Neural cell (in vitro differentiated cells): ENCODE measurements around the gene GPR89A. TPM values are rescaled to one million over a fixed set of nuclear protein-coding genes. Genes with fewer than 3 reads are reported as not detected.
"Not testable (repeated sequence)": the region's sequence is repeated elsewhere in the genome, so short reads cannot be mapped to it uniquely, and the experiment has no call there.

Source experiments
- H2AFZ ChIP-seq: fragments of 200-600, 300-800 bp; sonication (generic), shearing (Covaris generic); 2 replicates; pipeline ENCODE4 v1.6.0; 2014; ENCODE audit warnings: low read depth, mild to moderate bottlenecking, antibody characterized with exemption, low read length, moderate library complexity
- H3F3A ChIP-seq: fragments of 200-600 bp; shearing (Covaris generic); 2 replicates; pipeline ENCODE4 v1.6.1; 2016; ENCODE audit warnings: mild to moderate bottlenecking, moderate library complexity, mixed read lengths, antibody characterized with exemption, low read length; ENCODE audit not compliant: insufficient read depth, poor library complexity, severe bottlenecking
- H3K27ac ChIP-seq: fragments of 200-600, 300-800 bp; sonication (generic), shearing (Covaris generic); 2 replicates; pipeline ENCODE4 v1.5.1; 2014; ENCODE audit warnings: mild to moderate bottlenecking, low read length, moderate library complexity
- H3K27me3 ChIP-seq: fragments of 300-800, 200-600 bp; sonication (generic), shearing (Covaris generic); 2 replicates; pipeline ENCODE4 v1.6.0; 2014; ENCODE audit warnings: mild to moderate bottlenecking, low read depth, low read length, moderate library complexity; ENCODE audit not compliant: insufficient read depth
- H3K36me3 ChIP-seq: fragments of 300-800, 200-600 bp; sonication (generic), shearing (Covaris generic); 2 replicates; pipeline ENCODE4 v1.5.1; 2014; ENCODE audit warnings: mild to moderate bottlenecking, antibody characterized with exemption, low read length, moderate library complexity; ENCODE audit not compliant: insufficient read depth
- H3K4me2 ChIP-seq: fragments of 300-800, 200-600 bp; sonication (generic), shearing (Covaris generic); 2 replicates; pipeline ENCODE4 v1.6.0; 2014; ENCODE audit warnings: mild to moderate bottlenecking, low read length
- H3K4me3 ChIP-seq: fragments of 300-800, 200-600 bp; sonication (generic), shearing (Covaris generic); 2 replicates; pipeline ENCODE4 v1.5.1; 2014; ENCODE audit warnings: mild to moderate bottlenecking, low read length, moderate library complexity
- H3K79me2 ChIP-seq: fragments of 200-600 bp; shearing (Covaris generic); replicated peaks from 2 replicates; pipeline ENCODE4 v1.6.0; 2014; ENCODE audit warnings: mild to moderate bottlenecking, low read length, moderate library complexity; ENCODE audit not compliant: insufficient read depth
- H3K9ac ChIP-seq: fragments of 300-800, 200-600 bp; sonication (generic), shearing (Covaris generic); 2 replicates; pipeline ENCODE4 v1.6.1; 2016; ENCODE audit warnings: mild to moderate bottlenecking, low read length, mixed read lengths
- H3K9me2 ChIP-seq: fragments of 200-600 bp; shearing (Covaris generic); 2 replicates; pipeline ENCODE4 v1.6.1; 2016; ENCODE audit warnings: mild to moderate bottlenecking, low read length, mixed read lengths; ENCODE audit not compliant: insufficient read depth
- H3K9me3 ChIP-seq: fragments of 200-600, 300-800 bp; sonication (generic), shearing (Covaris generic); 2 replicates; pipeline ENCODE4 v1.6.1; 2016; ENCODE audit warnings: mild to moderate bottlenecking, mixed run types, low read length, moderate library complexity, mixed read lengths
- H4K20me1 ChIP-seq: fragments of 200-600 bp; shearing (Covaris generic); 2 replicates; pipeline ENCODE4 v1.6.1; 2016; ENCODE audit warnings: mild to moderate bottlenecking, mixed run types; ENCODE audit not compliant: insufficient read depth
- polyA plus RNA-seq: library from polyadenylated mRNA; depleted of rRNA; stranded (reverse); fragments of >200 nt; gene quantifications from 2 replicates; pipeline ENCODE4 v1.2.3, GENCODE V29; 2014

Gene GPR89A
- polyA plus RNA-seq, 1 donor from 2014 or later: 38.4 TPM

DNA sequence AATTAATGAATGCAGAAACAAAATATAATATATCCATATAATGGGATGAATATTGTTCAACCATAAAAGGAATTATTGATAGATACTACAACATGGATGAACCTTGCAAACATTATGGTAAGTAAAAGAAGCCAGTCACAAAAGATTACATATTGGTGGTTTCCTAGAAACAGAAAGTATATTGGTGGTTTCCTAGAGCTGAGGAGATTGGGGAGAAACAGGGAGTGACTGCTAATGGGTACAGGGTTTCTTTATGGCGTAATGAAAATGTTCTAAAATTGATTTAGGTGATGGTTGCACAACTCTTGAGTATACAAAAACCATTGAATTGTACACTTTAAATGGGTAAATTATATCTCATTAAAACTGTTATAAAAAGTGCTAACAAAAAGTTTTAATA is 14.4 kb downstream of the GPR89A start:
- not testable (repeated sequence) for H3K9ac ChIP-seq, H3K4me3 ChIP-seq, H3K9me2 ChIP-seq, H3K4me2 ChIP-seq, H4K20me1 ChIP-seq, H3K79me2 ChIP-seq, H3K27ac ChIP-seq, H3K36me3 ChIP-seq, H3F3A ChIP-seq, H2AFZ ChIP-seq, H3K9me3 ChIP-seq, H3K27me3 ChIP-seq

GRCh38 chr1:145636237-145636636 is 28.4 kb downstream of the GPR89A start:
- not testable (repeated sequence) for H3K9ac ChIP-seq, H3K9me3 ChIP-seq, H3K27ac ChIP-seq, H3K36me3 ChIP-seq, H3K79me2 ChIP-seq, H3K4me2 ChIP-seq, H3K4me3 ChIP-seq, H2AFZ ChIP-seq, H4K20me1 ChIP-seq, H3F3A ChIP-seq, H3K9me2 ChIP-seq, H3K27me3 ChIP-seq

- H3K9ac ChIP-seq, H3K4me3 ChIP-seq, H4K20me1 ChIP-seq, H3K9me2 ChIP-seq, H3K36me3 ChIP-seq, H3K27me3 ChIP-seq, H3K27ac ChIP-seq, H3K9me3 ChIP-seq, H3K4me2 ChIP-seq, H3K79me2 ChIP-seq, H3F3A ChIP-seq, H2AFZ ChIP-seq: not testable (repeated sequence)
Measured at GRCh38 chr1:145641886-145642285, 34.1 kb downstream of the GPR89A start.

DNA sequence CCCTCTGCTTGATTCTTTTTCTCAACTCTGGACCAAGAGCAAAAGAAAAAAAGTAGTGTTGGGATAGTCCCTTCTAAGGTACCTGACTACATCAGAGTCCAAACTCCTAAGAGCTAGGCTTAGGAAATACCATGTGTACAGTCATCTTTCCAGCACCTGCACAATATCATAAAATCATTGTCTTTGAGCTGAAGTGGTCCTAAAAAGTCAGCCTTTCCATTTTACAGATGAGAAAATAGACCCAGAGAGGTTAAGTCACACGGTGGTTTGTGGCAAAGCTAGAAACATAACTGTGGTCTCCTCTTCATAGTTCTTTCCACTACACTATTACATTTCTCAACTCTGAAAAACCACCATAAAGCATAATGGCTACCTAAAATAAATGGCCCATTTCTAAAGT is 36.2 kb downstream of the GPR89A start:
- H3K4me3 ChIP-seq, H3K36me3 ChIP-seq, H4K20me1 ChIP-seq, H3K9me3 ChIP-seq, H3F3A ChIP-seq, H2AFZ ChIP-seq, H3K79me2 ChIP-seq, H3K9ac ChIP-seq, H3K27ac ChIP-seq, H3K4me2 ChIP-seq, H3K9me2 ChIP-seq, H3K27me3 ChIP-seq: not testable (repeated sequence)

GRCh38 chr1:145656245-145656943 is 48.6 kb downstream of the GPR89A start:
- H3K79me2 ChIP-seq, H3K27me3 ChIP-seq, H3K9me3 ChIP-seq, H4K20me1 ChIP-seq, H3K4me3 ChIP-seq, H3K36me3 ChIP-seq, H2AFZ ChIP-seq, H3K9ac ChIP-seq, H3F3A ChIP-seq, H3K27ac ChIP-seq, H3K4me2 ChIP-seq, H3K9me2 ChIP-seq: not testable (repeated sequence)

GRCh38 chr1:145662502-145662901 is 54.7 kb downstream of the GPR89A start:
- not testable (repeated sequence) for H3K79me2 ChIP-seq, H3K9me3 ChIP-seq, H4K20me1 ChIP-seq, H3K36me3 ChIP-seq, H3F3A ChIP-seq, H3K4me2 ChIP-seq, H3K27ac ChIP-seq, H2AFZ ChIP-seq, H3K9ac ChIP-seq, H3K27me3 ChIP-seq, H3K9me2 ChIP-seq, H3K4me3 ChIP-seq

- not testable (repeated sequence) for H3K9me2 ChIP-seq, H3K27me3 ChIP-seq, H3K36me3 ChIP-seq, H3K9ac ChIP-seq, H3F3A ChIP-seq, H4K20me1 ChIP-seq, H3K4me3 ChIP-seq, H3K79me2 ChIP-seq, H3K4me2 ChIP-seq, H3K27ac ChIP-seq, H2AFZ ChIP-seq, H3K9me3 ChIP-seq
Measured at GRCh38 chr1:145665015-145665414, 57.2 kb downstream of the GPR89A start.

DNA sequence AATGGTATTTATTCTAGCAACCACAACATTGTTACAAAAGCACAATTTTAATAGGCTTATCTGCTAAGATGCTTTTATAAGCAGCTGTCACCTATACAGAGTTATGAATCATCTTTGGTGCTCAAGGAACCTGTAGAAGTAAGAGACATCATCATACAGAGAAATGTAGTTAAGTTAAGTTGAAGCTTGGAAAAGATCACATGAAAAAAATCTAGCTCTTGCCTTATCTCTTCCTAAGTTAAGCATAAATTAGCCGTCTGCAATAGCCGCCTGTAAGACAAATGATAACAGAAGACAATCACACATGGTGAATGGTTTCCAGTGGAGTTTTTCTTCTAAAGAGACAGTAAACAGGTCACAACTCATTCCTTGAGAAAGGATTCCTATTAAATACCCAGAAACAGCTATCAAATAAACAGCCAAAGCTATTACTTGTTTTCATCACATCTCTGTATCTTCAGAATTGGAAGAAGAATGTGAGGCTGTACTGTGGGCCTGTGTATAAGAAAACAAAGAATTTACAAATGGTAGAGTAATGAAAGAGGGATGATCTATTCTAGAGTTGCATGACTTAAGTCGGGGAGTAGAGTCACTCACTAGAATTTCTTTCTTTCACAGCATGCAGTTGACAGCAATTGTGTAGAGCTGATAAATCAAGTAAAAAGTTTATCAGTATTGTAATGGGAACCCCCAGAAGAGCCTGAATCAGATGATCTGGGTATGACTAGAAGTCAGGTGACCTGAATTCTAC is 63.4 kb downstream of the GPR89A start:
- not testable (repeated sequence) for H4K20me1 ChIP-seq, H3K9me2 ChIP-seq, H2AFZ ChIP-seq, H3F3A ChIP-seq, H3K9ac ChIP-seq, H3K36me3 ChIP-seq, H3K4me3 ChIP-seq, H3K4me2 ChIP-seq, H3K9me3 ChIP-seq, H3K27me3 ChIP-seq, H3K79me2 ChIP-seq, H3K27ac ChIP-seq
